GM23338 (cell line): Measurements from ENCODE around the gene KLF9. TPM values are rescaled to one million over a fixed set of nuclear protein-coding genes. Genes with fewer than 3 reads are reported as not detected.

Experiments
- ATAC-seq: fragments of 200-7000 bp; cut with Tn5 transposase; 3 replicates; pipeline ENCODE4 v1.9.1; 2020
- DNase-seq: peaks from one replicate; pipeline ENCODE4 v3.0.0-alpha.2; 2015; ENCODE audit warnings: low spot score
- H2AFZ ChIP-seq: fragments of 200-600 bp; sonication (generic); 2 replicates; pipeline ENCODE4 v1.8.0; 2016; ENCODE audit warnings: antibody characterized with exemption, mild to moderate bottlenecking, moderate library complexity
- H3F3A ChIP-seq: fragments of 200-600 bp; sonication (generic); replicated peaks from 2 replicates; pipeline ENCODE4 v1.8.0; 2017; ENCODE audit warnings: antibody characterized with exemption, mixed run types, low read depth
- H3K27ac ChIP-seq: fragments of 200-600 bp; sonication (generic); 2 replicates; pipeline ENCODE4 v1.6.1; 2016; ENCODE audit warnings: low read depth
- H3K27me3 ChIP-seq: fragments of 200-600 bp; sonication (generic); 2 replicates; pipeline ENCODE4 v1.8.0; 2016; ENCODE audit warnings: mild to moderate bottlenecking, mixed run types, moderate library complexity; ENCODE audit not compliant: insufficient read depth
- H3K36me3 ChIP-seq: fragments of 200-600 bp; sonication (generic); 2 replicates; pipeline ENCODE4 v1.8.0; 2016; ENCODE audit warnings: mild to moderate bottlenecking; ENCODE audit not compliant: insufficient read depth
- H3K4me1 ChIP-seq: fragments of 200-600 bp; sonication (generic); 2 replicates; pipeline ENCODE4 v1.8.0; 2016; ENCODE audit warnings: mild to moderate bottlenecking, moderate library complexity; ENCODE audit not compliant: insufficient read depth
- H3K4me2 ChIP-seq: fragments of 200-600 bp; sonication (generic); 2 replicates; pipeline ENCODE4 v1.7.1; 2017; ENCODE audit warnings: mixed run types
- H3K4me3 ChIP-seq: fragments of 200-600 bp; sonication (generic); 2 replicates; pipeline ENCODE4 v1.6.1; 2016; ENCODE audit warnings: mixed run types
- H3K79me2 ChIP-seq: fragments of 200-600 bp; sonication (generic); replicated peaks from 2 replicates; pipeline ENCODE4 v1.8.0; 2017; ENCODE audit warnings: mild to moderate bottlenecking; ENCODE audit not compliant: insufficient read depth
- H3K9me2 ChIP-seq: fragments of 200-600 bp; sonication (generic); 2 replicates; pipeline ENCODE4 v1.8.0; 2017; ENCODE audit not compliant: insufficient read depth
- H4K20me1 ChIP-seq: fragments of 200-600 bp; sonication (generic); replicated peaks from 2 replicates; pipeline ENCODE4 v1.8.0; 2017; ENCODE audit warnings: mild to moderate bottlenecking; ENCODE audit not compliant: insufficient read depth
- H3K27ac Mint-ChIP-seq: 2 replicates; pipeline ENCODE4 v1.8.0; 2020; ENCODE audit warnings: inconsistent platforms, mild to moderate bottlenecking, moderate library complexity, mixed read lengths
- H3K27me3 Mint-ChIP-seq: 3 replicates; pipeline ENCODE4 v1.8.0; 2022; ENCODE audit warnings: low read depth, mild to moderate bottlenecking, moderate library complexity, mixed read lengths, inconsistent platforms; ENCODE audit not compliant: insufficient read depth, poor library complexity
- H3K36me3 Mint-ChIP-seq: 3 replicates; pipeline ENCODE4 v1.8.0; 2021; ENCODE audit warnings: low read depth, mild to moderate bottlenecking, inconsistent platforms, moderate library complexity, mixed read lengths
- H3K4me1 Mint-ChIP-seq: 3 replicates; pipeline ENCODE4 v1.8.0; 2020; ENCODE audit warnings: mild to moderate bottlenecking, inconsistent platforms, mixed read lengths
- H3K4me3 Mint-ChIP-seq: 3 replicates; pipeline ENCODE4 v1.8.0; 2021; ENCODE audit warnings: moderate library complexity, mild to moderate bottlenecking, inconsistent platforms, mixed read lengths
- H3K9me3 Mint-ChIP-seq: 3 replicates; pipeline ENCODE4 v1.8.0; 2020; ENCODE audit warnings: moderate library complexity, mild to moderate bottlenecking, inconsistent platforms, mixed read lengths
- CREB1 ChIP-seq: fragments of 250-450 bp; sonication (Bioruptor Pico); IDR thresholded peaks from 2 replicates; pipeline ENCODE4 v1.5.0; 2020; ENCODE audit warnings: low read depth, mild to moderate bottlenecking, moderate library complexity
- EZH2 ChIP-seq: fragments of 200-600 bp; sonication (generic); IDR thresholded peaks from one replicate; pipeline ENCODE4 v1.8.0; 2017; ENCODE audit warnings: antibody characterized with exemption, mild to moderate bottlenecking, low read depth; ENCODE audit not compliant: unreplicated experiment
- EZH2phosphoT487 ChIP-seq: fragments of 200-600 bp; sonication (generic); IDR thresholded peaks from one replicate; pipeline ENCODE4 v1.8.1; 2018; ENCODE audit warnings: antibody characterized with exemption; ENCODE audit not compliant: unreplicated experiment
- NANOG ChIP-seq: IDR thresholded peaks from 2 replicates; pipeline ENCODE4 v1.6.1; 2016; ENCODE audit warnings: antibody characterized with exemption, borderline replicate concordance
- POLR2AphosphoS5 ChIP-seq: IDR thresholded peaks from 2 replicates; pipeline ENCODE4 v1.6.1; 2016; ENCODE audit warnings: antibody characterized with exemption, low read depth
- STAT1 ChIP-seq: IDR thresholded peaks from one replicate; pipeline ENCODE4 v1.6.1; 2016; ENCODE audit warnings: antibody characterized with exemption; ENCODE audit not compliant: unreplicated experiment
- ZNF114 ChIP-seq: fragments of 250-450 bp; sonication (Bioruptor Pico); IDR thresholded peaks from 2 replicates; pipeline ENCODE4 v1.5.0; 2020; ENCODE audit warnings: mild to moderate bottlenecking, moderate library complexity
- ZNF331 ChIP-seq: fragments of 250-450 bp; sonication (Bioruptor Pico); IDR thresholded peaks from 2 replicates; pipeline ENCODE4 v1.5.0; 2020; ENCODE audit warnings: low read depth, mild to moderate bottlenecking, moderate library complexity
- polyA plus RNA-seq: library from polyadenylated mRNA; unstranded; fragments of >200 nt; fragmentation: Nextera tagmentation; extraction: Ambion mirVana; gene quantifications from 2 replicates; pipeline ENCODE4 v1.2.1, GENCODE V29; 2016
- total RNA-seq: library from RNA; depleted of rRNA; stranded (reverse); fragments of >200 nt; shearing (Covaris generic); gene quantifications from 2 replicates; pipeline ENCODE4 v1.2.3, GENCODE V29; 2014
- TF ChIP-seq, protein P1 (sequence below): IDR thresholded peaks from 2 replicates; pipeline ENCODE4 v1.6.1; 2016; ENCODE audit warnings: antibody characterized with exemption
- TF ChIP-seq, protein P2 (sequence below), 2 experiments: fragments of 200-600 bp in 1 of 2; sonication (generic) in 1 of 2; conservative IDR thresholded peaks; 2 replicates each; pipeline versions ENCODE4 v1.5.1 to v1.6.1; 2016 to 2017; ENCODE audit warnings: antibody characterized with exemption in 2 of 2, low read depth in 2 of 2, mild to moderate bottlenecking in 2 of 2, moderate library complexity in 1 of 2
- TF ChIP-seq, protein P3 (sequence below): fragments of 250-450 bp; sonication (Bioruptor Pico); IDR thresholded peaks from 2 replicates; pipeline ENCODE4 v1.5.0; 2020; ENCODE audit warnings: mild to moderate bottlenecking, moderate library complexity

KLF9 gene
- total and polyA plus RNA-seq, 2 experiments from 2014 or later = 0.58 to 1.5 TPM

DNA sequence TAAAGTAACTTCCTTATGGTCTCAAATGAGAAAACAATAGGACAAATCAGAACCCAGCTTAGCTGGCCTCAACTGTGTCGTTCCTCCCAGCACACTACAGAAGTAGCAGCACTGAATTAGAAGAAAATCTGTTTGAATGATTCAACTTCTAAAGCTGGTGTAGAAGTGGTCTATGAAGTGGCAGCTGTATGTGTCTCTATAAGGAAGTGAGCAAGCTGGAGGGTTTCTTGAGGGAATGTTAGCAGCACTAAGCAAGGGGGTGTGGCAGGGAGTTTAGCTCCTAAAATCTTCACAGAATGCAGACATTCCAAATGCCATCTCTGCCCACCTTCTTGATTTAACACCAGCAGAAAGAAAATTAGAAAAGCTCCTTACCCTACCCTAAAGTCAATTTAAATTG, 4.1 kb downstream of the KLF9 start:
- Histone ChIP-seq H3K79me2 (no peaks in the 10 kb centered on the region; the same call in 1 of the 2 replicates), H3K27me3 (peaks cover 52% of the 10 kb centered on the region), H3F3A (0 out of 2 replicates have a peak, but pooled peaks cover 2% of the 10 kb centered on the region), H4K20me1 (no peaks in the 10 kb centered on the region), H3K4me3 (no peak overlapping the region), H2AFZ (no peak overlapping the region), H3K4me1 (peaks cover 30% of the 10 kb centered on the region), H3K4me2 (no peak overlapping the region), H3K9me2 (no peaks in the 10 kb centered on the region; the same call in 1 of the 2 replicates), H3K36me3 (no peaks in the 10 kb centered on the region), H3K27ac (no peak overlapping the region)
- DNase-seq = no peak
- Mint-ChIP-seq H3K27me3 (peaks cover 48% of the 10 kb centered on the region), H3K36me3 (no peaks in the 10 kb centered on the region), H3K4me3 (no peak overlapping the region), H3K4me1 (peaks cover 35% of the 10 kb centered on the region), H3K27ac (no peak overlapping the region), H3K9me3 (no peaks in the 10 kb centered on the region; the same call in 2 of the 3 replicates)
- no peak for TF ChIP-seq EZH2
- TF ChIP-seq, protein P1, sequence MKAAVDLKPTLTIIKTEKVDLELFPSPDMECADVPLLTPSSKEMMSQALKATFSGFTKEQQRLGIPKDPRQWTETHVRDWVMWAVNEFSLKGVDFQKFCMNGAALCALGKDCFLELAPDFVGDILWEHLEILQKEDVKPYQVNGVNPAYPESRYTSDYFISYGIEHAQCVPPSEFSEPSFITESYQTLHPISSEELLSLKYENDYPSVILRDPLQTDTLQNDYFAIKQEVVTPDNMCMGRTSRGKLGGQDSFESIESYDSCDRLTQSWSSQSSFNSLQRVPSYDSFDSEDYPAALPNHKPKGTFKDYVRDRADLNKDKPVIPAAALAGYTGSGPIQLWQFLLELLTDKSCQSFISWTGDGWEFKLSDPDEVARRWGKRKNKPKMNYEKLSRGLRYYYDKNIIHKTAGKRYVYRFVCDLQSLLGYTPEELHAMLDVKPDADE = no peak
- ATAC-seq = no peak

DNA sequence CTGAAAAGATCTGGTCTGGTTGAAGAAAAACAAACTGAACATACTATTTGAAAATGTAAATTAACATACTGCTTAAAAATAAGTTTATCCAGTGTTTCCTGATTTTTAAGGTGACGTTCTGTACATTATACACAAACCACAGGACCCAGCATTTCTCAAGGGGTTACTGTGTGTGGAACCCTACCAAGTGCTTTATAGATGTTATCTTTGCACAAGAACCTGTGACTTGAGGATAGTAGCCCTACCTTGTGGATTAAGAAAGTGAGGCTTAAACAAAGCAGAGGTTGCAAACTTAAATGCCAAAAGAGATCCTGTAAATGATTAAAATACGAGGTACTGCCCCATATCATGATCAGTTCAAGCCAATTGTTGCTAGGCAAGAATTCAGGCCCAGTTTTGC, 4.7 kb downstream of the KLF9 start:
- H3K27ac Mint-ChIP-seq = no peak overlapping the region
- H3K4me2 ChIP-seq = no peak overlapping the region
- peaks cover 35% of the 10 kb centered on the region for H3K4me1 Mint-ChIP-seq
- no peak overlapping the region for H3K4me3 Mint-ChIP-seq
- 0 out of 2 replicates have a peak, but pooled peaks cover 2% of the 10 kb centered on the region for H3F3A ChIP-seq
- peaks cover 25% of the 10 kb centered on the region for H3K4me1 ChIP-seq
- DNase-seq (no peak), ATAC-seq (no peak)
- H3K27ac ChIP-seq = no peak overlapping the region
- H4K20me1 ChIP-seq = no peaks in the 10 kb centered on the region
- no peaks in the 10 kb centered on the region for H3K36me3 ChIP-seq
- H3K79me2 ChIP-seq = no peaks in the 10 kb centered on the region; the same call in 1 of the 2 replicates
- peaks cover 46% of the 10 kb centered on the region for H3K27me3 ChIP-seq
- no peaks in the 10 kb centered on the region; the same call in 2 of the 3 replicates for H3K9me3 Mint-ChIP-seq
- no peaks in the 10 kb centered on the region for H3K36me3 Mint-ChIP-seq
- no peak overlapping the region for H2AFZ ChIP-seq
- peaks cover 42% of the 10 kb centered on the region for H3K27me3 Mint-ChIP-seq
- no peak overlapping the region for H3K4me3 ChIP-seq
- H3K9me2 ChIP-seq = no peaks in the 10 kb centered on the region; the same call in 1 of the 2 replicates
- TF ChIP-seq, protein P2, sequence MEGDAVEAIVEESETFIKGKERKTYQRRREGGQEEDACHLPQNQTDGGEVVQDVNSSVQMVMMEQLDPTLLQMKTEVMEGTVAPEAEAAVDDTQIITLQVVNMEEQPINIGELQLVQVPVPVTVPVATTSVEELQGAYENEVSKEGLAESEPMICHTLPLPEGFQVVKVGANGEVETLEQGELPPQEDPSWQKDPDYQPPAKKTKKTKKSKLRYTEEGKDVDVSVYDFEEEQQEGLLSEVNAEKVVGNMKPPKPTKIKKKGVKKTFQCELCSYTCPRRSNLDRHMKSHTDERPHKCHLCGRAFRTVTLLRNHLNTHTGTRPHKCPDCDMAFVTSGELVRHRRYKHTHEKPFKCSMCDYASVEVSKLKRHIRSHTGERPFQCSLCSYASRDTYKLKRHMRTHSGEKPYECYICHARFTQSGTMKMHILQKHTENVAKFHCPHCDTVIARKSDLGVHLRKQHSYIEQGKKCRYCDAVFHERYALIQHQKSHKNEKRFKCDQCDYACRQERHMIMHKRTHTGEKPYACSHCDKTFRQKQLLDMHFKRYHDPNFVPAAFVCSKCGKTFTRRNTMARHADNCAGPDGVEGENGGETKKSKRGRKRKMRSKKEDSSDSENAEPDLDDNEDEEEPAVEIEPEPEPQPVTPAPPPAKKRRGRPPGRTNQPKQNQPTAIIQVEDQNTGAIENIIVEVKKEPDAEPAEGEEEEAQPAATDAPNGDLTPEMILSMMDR (conservative IDR thresholded peaks at IDR 0.05; ENCODE audit: low read depth in 2 of 2) = no peak
- TF ChIP-seq STAT1 (no peak), CREB1 (no peak), EZH2 (no peak), EZH2phosphoT487 (no peak), ZNF331 (CRISPR knock-in tag) (no peak), NANOG (no peak), POLR2AphosphoS5 (no peak), ZNF114 (no peak)
- TF ChIP-seq, protein P3, sequence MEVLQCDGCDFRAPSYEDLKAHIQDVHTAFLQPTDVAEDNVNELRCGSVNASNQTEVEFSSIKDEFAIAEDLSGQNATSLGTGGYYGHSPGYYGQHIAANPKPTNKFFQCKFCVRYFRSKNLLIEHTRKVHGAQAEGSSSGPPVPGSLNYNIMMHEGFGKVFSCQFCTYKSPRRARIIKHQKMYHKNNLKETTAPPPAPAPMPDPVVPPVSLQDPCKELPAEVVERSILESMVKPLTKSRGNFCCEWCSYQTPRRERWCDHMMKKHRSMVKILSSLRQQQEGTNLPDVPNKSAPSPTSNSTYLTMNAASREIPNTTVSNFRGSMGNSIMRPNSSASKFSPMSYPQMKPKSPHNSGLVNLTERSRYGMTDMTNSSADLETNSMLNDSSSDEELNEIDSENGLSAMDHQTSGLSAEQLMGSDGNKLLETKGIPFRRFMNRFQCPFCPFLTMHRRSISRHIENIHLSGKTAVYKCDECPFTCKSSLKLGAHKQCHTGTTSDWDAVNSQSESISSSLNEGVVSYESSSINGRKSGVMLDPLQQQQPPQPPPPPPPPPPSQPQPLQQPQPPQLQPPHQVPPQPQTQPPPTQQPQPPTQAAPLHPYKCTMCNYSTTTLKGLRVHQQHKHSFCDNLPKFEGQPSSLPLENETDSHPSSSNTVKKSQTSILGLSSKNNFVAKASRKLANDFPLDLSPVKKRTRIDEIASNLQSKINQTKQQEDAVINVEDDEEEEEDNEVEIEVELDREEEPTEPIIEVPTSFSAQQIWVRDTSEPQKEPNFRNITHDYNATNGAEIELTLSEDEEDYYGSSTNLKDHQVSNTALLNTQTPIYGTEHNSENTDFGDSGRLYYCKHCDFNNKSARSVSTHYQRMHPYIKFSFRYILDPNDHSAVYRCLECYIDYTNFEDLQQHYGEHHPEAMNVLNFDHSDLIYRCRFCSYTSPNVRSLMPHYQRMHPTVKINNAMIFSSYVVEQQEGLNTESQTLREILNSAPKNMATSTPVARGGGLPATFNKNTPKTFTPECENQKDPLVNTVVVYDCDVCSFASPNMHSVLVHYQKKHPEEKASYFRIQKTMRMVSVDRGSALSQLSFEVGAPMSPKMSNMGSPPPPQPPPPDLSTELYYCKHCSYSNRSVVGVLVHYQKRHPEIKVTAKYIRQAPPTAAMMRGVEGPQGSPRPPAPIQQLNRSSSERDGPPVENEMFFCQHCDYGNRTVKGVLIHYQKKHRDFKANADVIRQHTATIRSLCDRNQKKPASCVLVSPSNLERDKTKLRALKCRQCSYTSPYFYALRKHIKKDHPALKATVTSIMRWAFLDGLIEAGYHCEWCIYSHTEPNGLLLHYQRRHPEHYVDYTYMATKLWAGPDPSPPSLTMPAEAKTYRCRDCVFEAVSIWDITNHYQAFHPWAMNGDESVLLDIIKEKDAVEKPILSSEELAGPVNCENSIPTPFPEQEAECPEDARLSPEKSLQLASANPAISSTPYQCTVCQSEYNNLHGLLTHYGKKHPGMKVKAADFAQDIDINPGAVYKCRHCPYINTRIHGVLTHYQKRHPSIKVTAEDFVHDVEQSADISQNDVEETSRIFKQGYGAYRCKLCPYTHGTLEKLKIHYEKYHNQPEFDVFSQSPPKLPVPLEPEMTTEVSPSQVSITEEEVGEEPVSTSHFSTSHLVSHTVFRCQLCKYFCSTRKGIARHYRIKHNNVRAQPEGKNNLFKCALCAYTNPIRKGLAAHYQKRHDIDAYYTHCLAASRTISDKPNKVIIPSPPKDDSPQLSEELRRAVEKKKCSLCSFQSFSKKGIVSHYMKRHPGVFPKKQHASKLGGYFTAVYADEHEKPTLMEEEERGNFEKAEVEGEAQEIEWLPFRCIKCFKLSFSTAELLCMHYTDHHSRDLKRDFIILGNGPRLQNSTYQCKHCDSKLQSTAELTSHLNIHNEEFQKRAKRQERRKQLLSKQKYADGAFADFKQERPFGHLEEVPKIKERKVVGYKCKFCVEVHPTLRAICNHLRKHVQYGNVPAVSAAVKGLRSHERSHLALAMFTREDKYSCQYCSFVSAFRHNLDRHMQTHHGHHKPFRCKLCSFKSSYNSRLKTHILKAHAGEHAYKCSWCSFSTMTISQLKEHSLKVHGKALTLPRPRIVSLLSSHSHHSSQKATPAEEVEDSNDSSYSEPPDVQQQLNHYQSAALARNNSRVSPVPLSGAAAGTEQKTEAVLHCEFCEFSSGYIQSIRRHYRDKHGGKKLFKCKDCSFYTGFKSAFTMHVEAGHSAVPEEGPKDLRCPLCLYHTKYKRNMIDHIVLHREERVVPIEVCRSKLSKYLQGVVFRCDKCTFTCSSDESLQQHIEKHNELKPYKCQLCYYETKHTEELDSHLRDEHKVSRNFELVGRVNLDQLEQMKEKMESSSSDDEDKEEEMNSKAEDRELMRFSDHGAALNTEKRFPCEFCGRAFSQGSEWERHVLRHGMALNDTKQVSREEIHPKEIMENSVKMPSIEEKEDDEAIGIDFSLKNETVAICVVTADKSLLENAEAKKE = no peak
